Measurements from ENCODE around the gene TTN.

The TTN gene

DNA sequence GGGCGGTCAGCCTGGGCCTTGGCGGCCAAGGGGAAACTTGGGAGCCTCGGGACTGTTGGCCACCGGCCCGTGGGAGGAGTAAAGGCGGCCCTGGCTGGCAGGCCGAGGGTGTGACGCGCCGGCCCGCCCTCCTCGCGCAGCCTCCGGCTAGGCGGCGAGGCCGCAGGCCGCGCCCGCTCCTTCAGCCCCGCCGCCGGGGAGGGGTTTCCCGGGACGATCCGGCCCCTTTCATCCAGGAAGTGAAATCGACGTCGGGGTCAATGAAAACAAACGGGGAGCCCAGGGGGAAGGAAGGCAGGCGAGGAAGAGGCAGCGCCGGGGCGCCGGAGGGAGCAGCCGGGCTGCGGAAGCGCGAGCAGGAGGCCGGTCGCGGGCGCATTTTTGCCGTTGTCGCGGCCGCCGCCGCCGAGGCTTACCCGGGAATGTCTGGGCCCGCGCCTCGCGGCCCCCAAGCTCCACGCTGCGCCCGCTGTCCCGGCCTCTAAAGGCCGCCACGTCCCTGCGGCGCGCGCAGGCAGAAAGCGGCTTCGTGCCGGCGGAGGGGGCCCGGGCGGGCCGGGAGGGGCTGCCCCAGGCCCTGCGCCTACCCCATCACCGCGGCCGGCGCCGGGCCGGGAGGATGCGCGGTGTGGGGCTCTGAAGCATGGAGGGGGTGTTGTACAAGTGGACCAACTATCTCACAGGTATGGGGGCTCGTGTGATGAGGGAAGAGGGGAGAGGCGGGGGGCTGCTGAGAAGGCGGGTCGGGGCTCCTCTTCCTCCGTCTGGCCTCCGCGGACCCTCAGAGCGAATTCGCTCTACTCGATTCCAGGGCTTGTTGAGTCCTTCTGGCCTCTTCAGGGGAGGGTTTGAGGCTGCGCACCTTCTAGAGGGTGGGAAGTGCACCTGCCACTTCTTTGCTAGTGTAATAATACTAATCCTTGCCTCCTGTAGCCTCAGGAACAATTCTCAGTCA lies 326.7 kb downstream of the TTN start, which contains the start of gene PLEKHA3:
Gene PLEKHA3, plus strand, starts transcription at position 231 of the 955 bp plus-strand sequence. Its CDS starts 413 bp downstream, at position 644.
- peak; percentile 85 to 87 for DNase-seq

DNA sequence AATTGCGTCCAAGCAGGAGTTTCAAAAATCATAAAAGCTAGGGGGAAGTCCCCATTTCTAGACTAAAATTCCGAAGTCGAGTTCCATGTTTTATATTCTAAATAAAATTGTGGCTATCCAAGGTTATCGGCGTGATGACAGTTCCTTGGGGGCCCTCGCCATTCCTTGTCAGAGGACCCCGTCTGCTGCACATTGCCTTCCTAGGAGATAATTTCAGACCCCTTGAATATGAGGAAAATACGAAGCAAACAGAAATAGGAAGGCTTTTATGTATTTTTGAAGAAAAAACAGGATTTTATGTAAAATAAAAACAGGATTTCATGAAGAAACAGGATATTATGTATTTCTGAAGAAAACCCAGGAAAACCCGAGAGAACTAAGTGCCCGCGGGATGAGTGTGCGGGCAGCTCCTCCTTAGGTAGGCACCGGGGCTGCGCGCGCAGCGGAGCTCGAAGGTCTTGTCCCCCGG lies 327.4 kb downstream of the TTN start:
- no peak for DNase-seq

DNA sequence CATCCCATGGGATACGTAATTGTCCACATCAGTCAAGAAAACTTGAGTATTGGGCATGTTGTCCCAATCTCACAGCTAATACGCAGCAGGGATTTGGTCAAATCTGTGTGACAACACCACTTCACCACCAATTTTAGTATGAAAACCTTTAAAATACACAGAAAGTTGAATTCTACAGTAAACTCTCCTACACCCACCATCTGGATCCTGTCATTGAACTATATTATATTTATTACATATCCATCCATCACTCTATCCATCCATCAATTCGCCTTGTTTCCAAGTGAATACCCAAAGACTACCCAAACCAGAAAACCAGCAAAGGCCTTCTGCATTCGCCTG lies 328.0 kb downstream of the TTN start:
- no peak for DNase-seq

DNA sequence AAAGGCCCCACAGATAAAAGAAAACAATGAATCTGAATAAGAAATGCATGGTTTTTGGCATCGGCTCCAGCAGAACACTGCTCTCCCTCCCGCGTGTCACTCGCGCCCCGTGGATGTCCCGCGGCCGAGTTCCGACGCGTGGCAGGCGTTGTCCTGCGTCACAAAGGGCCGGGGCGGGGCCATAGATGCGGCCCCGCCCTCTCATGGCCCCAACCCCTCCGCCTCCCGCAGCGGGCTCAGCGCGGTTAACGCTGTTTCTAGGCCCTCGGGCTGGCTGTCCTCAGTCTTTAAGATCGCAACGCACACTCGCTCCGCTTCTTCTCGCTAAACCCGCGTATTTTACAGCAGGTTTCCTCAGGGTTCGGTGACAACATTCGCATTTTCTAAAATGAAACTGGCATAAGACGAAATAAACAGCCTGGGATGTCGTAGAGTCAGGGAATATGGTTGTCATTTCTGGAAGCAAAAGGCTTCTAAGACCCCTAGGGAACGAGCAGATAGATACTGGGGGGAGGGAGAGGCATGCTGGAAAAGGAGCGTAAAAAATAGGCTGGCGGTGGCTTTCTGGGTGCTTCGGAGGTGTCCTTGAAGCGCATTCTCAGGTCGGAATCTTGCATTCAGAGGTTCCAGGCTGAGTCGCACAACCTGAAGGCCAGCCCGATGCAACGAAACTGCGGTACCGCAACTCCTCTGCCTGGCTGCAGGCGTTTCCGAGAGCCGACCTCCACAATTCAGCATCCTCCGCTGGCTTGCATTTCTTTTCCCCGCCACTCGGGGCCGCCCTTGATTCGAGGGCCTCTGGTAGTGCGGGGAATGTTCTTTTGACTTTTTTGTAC lies 328.6 kb downstream of the TTN start, which contains the start of gene FKBP7:
Gene FKBP7, minus strand, starts transcription at position 162 of the 836 bp plus-strand sequence. Its CDS starts 101 bp downstream, at position 61.
- DNase-seq = peak; percentile 86 to 87

DNA sequence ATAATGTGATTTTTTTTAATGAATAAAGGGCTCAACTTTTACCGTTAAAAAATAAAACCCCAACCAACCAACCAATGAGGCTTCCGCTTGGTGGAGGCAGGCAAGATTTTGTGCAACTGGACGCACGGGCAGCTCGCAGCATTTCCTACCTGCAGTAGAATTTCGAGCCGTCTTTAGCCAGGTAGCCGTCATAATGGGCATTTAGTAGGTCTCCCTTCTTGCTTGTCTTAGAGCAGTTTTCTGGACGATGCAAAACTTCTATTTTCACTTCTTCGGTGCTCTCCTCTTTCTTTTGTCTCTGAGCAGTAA lies 329.1 kb downstream of the TTN start:
- no peak for DNase-seq

DNA sequence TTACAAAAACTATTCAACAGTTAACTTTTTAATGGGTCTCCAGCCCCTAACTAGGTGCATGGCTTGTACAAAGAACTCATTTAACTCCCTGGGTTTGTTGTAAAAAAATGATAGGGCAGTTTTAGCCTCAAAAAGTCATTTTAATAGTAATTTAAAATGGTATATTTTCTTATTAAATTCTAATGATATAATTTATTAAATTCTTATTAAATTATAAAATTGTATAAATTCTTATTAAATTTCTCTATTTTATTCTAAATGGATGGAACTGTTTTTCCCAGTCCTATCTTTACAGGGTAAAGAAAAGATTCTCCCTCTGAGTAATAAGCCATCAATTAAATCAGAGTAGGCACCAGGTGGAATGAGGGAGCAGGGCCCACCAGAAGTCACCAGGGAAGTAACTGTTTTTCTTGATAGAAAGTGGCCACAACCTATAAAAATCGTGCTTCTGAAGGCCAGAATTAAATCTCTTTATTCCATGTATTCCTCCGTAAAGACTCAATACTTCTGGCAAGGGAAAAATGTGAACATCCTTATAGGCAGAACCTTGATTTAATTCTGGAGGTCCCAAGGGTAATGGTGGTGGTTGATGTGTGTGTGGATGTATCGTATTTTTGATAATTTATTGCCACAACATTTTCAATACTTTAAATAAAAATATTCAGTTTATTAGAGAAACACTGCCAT lies 329.6 kb downstream of the TTN start:
- DNase-seq = no peak

DNA sequence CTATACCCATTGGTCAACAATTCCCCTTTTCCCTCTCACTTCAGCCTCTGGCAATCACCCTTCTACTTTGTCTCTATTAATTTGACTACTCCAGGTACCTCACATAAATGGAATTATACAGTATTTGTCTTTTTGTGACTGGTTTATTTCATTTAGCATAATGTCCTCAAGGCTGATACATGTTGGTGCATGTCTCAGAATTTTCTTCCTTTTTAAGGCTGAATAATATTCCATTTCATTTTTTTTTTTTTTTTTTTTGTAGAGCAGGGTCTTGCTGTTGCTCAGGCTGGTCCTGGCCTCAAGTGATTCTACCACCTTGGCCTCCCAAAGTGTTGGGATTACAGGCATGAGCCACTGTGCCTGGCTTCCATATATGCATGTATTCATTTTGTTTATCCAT lies 330.7 kb downstream of the TTN start:
- DNase-seq = no peak

Data from activated T-cell treated with anti-CD3 and anti-CD28 coated beads, Interleukin-2, amount 50 U/mL, for 48 hours (primary cell).